Activated gamma-delta T cell treated with Interleukin-2 at 50 U/mL for 16 hours (primary cell): ENCODE data around the gene ERCC6L.

Experiments used
- DNase-seq: peaks from one replicate; pipeline ENCODE4 v3.0.0-alpha.2; 2020

Gene ERCC6L

GRCh38 chrX:72158773-72159172 is 80.1 kb downstream of the ERCC6L start:
- no peak for DNase-seq
